Liver (tissue), 2 donors: ENCODE data around the gene HHAT.

Experiments
- CTCF ChIP-seq: fragments of 150-350 bp; IDR thresholded peaks from 2 replicates; pipeline ENCODE4 v1.5.1; 2017; ENCODE audit warnings: improper control_type of control experiment, low read depth, low read length; ENCODE audit not compliant: missing input control
- MAX ChIP-seq: IDR thresholded peaks from 2 replicates; pipeline ENCODE4 v1.6.1; 2016; ENCODE audit warnings: antibody characterized with exemption
- YY1 ChIP-seq: IDR thresholded peaks from 2 replicates; pipeline ENCODE4 v1.6.1; 2016; ENCODE audit warnings: antibody characterized with exemption, mild to moderate bottlenecking
- donor health status: healthy.

- TF ChIP-seq CTCF (no peak), YY1 (no peak), MAX (no peak)
These were observed 67.8 kb downstream of the HHAT start for GRCh38 chr1:210396541-210396940.
